ENCODE measurements around the gene NFYC. TPM values are rescaled to one million over a fixed set of nuclear protein-coding genes. Genes with fewer than 3 reads are reported as not detected.

The NFYC gene
- total RNA-seq, 1 experiment from 2014 or later = 83.0 TPM

DNA sequence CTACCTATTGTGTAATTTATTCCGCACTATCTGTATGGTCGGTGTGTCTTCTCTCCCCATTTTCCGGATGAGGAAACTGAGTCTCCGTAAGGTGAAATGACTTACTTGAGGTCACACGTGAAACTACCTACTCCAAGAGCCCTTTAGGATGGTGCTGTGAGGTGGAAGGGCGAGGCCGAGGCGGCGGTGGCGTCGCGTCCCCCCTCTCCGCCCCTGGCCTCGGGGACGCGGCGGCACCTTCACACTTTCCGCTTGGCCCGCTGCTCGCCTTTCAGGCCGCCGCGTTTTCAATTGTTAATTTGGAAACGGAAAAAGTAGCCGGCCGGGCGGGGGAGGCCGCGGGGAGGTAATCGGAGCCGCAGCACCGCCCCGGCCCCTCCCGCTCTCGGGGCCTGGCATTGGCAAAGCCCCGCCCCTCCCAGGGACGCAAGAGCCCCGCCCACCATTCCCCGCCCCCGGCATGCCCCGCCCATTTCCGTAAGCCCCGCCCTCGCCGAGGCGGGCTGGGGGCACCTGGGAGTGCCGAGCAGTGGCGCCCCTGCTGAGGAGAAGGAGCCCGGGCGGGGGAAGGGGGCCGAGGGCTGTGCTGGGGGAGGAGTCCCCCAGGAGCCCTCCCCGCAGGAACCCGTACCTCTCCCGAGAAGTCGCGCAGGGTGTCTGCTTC lies 110.7 kb downstream of the NFYC start:
- ChIA-PET POLR2A (ENCODE audit: low non-redundant PET) (no interaction called here), CTCF (no interaction called here)
- intact Hi-C loops (cut with micrococcal nuclease; ENCODE audit: unreplicated experiment) = no loop called here
- peak overlapping the region; percentile 50 for H3K27ac ChIP-seq (ENCODE audit: low read depth, low read length, poor library complexity, severe bottlenecking)
- DNase-seq (ENCODE audit: low spot score) = peak; percentile 93
- H3K4me1 ChIP-seq (ENCODE audit: insufficient read depth, low read length, poor library complexity, severe bottlenecking) = peaks cover 17% of the 10 kb centered on the region
- BruUV-seq (replicated peaks) = no TSS peak
- TF ChIP-seq, protein P1, sequence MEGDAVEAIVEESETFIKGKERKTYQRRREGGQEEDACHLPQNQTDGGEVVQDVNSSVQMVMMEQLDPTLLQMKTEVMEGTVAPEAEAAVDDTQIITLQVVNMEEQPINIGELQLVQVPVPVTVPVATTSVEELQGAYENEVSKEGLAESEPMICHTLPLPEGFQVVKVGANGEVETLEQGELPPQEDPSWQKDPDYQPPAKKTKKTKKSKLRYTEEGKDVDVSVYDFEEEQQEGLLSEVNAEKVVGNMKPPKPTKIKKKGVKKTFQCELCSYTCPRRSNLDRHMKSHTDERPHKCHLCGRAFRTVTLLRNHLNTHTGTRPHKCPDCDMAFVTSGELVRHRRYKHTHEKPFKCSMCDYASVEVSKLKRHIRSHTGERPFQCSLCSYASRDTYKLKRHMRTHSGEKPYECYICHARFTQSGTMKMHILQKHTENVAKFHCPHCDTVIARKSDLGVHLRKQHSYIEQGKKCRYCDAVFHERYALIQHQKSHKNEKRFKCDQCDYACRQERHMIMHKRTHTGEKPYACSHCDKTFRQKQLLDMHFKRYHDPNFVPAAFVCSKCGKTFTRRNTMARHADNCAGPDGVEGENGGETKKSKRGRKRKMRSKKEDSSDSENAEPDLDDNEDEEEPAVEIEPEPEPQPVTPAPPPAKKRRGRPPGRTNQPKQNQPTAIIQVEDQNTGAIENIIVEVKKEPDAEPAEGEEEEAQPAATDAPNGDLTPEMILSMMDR (conservative IDR thresholded peaks at IDR 0.05; ENCODE audit: low read depth, low read length) = no peak
- no peak for TF ChIP-seq EZH2 (IDR thresholded peaks at IDR 0.05; ENCODE audit: borderline replicate concordance, low read depth, low read length, poor library complexity, severe bottlenecking)
- no peaks in the 10 kb centered on the region for H3K36me3 ChIP-seq (ENCODE audit: insufficient read depth, low read length, poor library complexity, severe bottlenecking)
- peak overlapping the region; percentile 23 for H3K4me3 ChIP-seq (ENCODE audit: low read depth, low read length, poor library complexity, severe bottlenecking)
- no peaks in the 10 kb centered on the region for H3K9me3 ChIP-seq (ENCODE audit: low read depth, low read length, poor library complexity, severe bottlenecking)
- H3K27me3 ChIP-seq (replicated peaks; ENCODE audit: insufficient read depth, low read depth, low read length, poor library complexity) = no peaks in the 10 kb centered on the region

DNA sequence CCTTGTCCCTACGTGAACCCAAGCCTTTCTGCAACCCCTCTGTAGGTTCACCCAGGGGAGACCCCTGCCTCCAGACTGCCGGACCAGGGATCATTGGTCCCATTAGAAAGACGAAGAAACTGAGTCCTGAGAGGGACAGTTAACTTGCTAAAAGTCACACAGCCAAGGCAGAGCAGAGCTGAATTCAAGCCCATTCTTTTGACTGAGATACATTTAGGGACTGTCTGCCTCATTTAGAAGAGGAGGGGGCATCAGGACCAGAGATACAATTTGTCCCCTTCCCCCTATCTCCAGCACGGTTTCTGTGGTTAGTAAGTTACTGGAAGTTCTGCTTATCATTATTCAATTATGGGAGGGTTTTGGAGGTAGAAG lies 111.2 kb downstream of the NFYC start:
- Histone ChIP-seq H3K4me1 (ENCODE audit: insufficient read depth, low read length, poor library complexity, severe bottlenecking) (peaks cover 17% of the 10 kb centered on the region), H3K27ac (ENCODE audit: low read depth, low read length, poor library complexity, severe bottlenecking) (no peak overlapping the region), H3K27me3 (replicated peaks; ENCODE audit: insufficient read depth, low read depth, low read length, poor library complexity) (no peaks in the 10 kb centered on the region), H3K36me3 (ENCODE audit: insufficient read depth, low read length, poor library complexity, severe bottlenecking) (no peaks in the 10 kb centered on the region), H3K9me3 (ENCODE audit: low read depth, low read length, poor library complexity, severe bottlenecking) (no peaks in the 10 kb centered on the region), H3K4me3 (ENCODE audit: low read depth, low read length, poor library complexity, severe bottlenecking) (peak overlapping the region; percentile 23)
- CTCF ChIA-PET = no interaction called here
- no peak for TF ChIP-seq EZH2 (IDR thresholded peaks at IDR 0.05; ENCODE audit: borderline replicate concordance, low read depth, low read length, poor library complexity, severe bottlenecking)
- TF ChIP-seq, protein P1 (conservative IDR thresholded peaks at IDR 0.05; ENCODE audit: low read depth, low read length) = no peak
- no peak for DNase-seq (ENCODE audit: low spot score)
- intact Hi-C loops (cut with micrococcal nuclease; ENCODE audit: unreplicated experiment) = no loop called here
- no TSS peak for BruUV-seq (replicated peaks)
- POLR2A ChIA-PET (ENCODE audit: low non-redundant PET) = no interaction called here

DNA sequence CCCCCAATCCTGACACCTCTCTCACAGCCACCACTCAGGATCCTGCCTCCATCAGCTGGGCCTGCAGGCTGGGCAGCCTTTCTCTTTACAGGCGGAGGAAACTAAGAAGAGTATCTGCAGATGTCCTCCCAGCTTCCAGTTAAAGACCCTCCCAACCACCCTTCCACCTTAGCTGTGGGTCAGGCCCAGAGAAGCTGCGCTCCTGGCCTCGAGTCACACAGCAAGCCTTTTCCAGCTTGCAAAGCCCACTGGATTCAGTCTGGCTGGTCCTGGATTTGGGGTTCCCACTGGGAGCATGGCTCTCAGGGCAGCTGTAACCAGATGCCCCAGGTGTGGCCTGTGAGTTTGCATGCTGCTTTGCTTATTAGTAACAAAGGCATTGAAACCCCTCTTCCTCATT lies 111.9 kb downstream of the NFYC start:
- TF ChIP-seq EZH2 (IDR thresholded peaks at IDR 0.05; ENCODE audit: borderline replicate concordance, low read depth, low read length, poor library complexity, severe bottlenecking) = no peak
- TF ChIP-seq, protein P1 (conservative IDR thresholded peaks at IDR 0.05; ENCODE audit: low read depth, low read length) = no peak

More for the DNA sequence above, 111.9 kb downstream of the NFYC start:
- H3K27me3 ChIP-seq (replicated peaks; ENCODE audit: insufficient read depth, low read depth, low read length, poor library complexity) = no peaks in the 10 kb centered on the region
- no TSS peak for BruUV-seq (replicated peaks)
- H3K4me1 ChIP-seq (ENCODE audit: insufficient read depth, low read length, poor library complexity, severe bottlenecking) = peaks cover 17% of the 10 kb centered on the region
- no peak for DNase-seq (ENCODE audit: low spot score)
- intact Hi-C loops (cut with micrococcal nuclease; ENCODE audit: unreplicated experiment) = no loop called here
- ChIA-PET CTCF (no interaction called here), POLR2A (ENCODE audit: low non-redundant PET) (no interaction called here)
- no peak overlapping the region for H3K27ac ChIP-seq (ENCODE audit: low read depth, low read length, poor library complexity, severe bottlenecking)
- H3K36me3 ChIP-seq (ENCODE audit: insufficient read depth, low read length, poor library complexity, severe bottlenecking) = no peaks in the 10 kb centered on the region
- H3K4me3 ChIP-seq (ENCODE audit: low read depth, low read length, poor library complexity, severe bottlenecking) = no peak overlapping the region
- no peaks in the 10 kb centered on the region for H3K9me3 ChIP-seq (ENCODE audit: low read depth, low read length, poor library complexity, severe bottlenecking)
